WERI-Rb-1 (cell line): ENCODE results near the gene SZT2.

Experiments
- DNase-seq: peaks from one replicate; pipeline ENCODE4 v3.0.0-alpha.2; 2020
- H3K27ac ChIP-seq: fragments of 250-450 bp; sonication (Bioruptor Pico); 2 replicates; pipeline ENCODE4 v1.5.1; 2020; ENCODE audit warnings: mild to moderate bottlenecking, moderate library complexity
- H3K27me3 ChIP-seq: fragments of 250-450 bp; sonication (Bioruptor Pico); 2 replicates; pipeline ENCODE4 v1.5.1; 2021; ENCODE audit warnings: mild to moderate bottlenecking, low read depth, moderate library complexity; ENCODE audit not compliant: insufficient read depth, severe bottlenecking
- H3K36me3 ChIP-seq: fragments of 250-450 bp; sonication (Bioruptor Pico); 2 replicates; pipeline ENCODE4 v1.5.1; 2020; ENCODE audit warnings: mild to moderate bottlenecking, moderate library complexity
- H3K4me3 ChIP-seq: 2 replicates; pipeline ENCODE4 v1.5.1; 2011; ENCODE audit warnings: low read depth, mild to moderate bottlenecking, control low read depth, low read length
- H3K9me3 ChIP-seq: fragments of 250-450 bp; sonication (Bioruptor Pico); 2 replicates; pipeline ENCODE4 v1.5.1; 2021; ENCODE audit warnings: mild to moderate bottlenecking, moderate library complexity; ENCODE audit not compliant: severe bottlenecking
- CTCF ChIP-seq: IDR thresholded peaks from 2 replicates; pipeline ENCODE4 v1.5.1; 2011; ENCODE audit warnings: low read depth, mild to moderate bottlenecking, control low read depth, inconsistent platforms, low read length

The SZT2 gene

GRCh38 chr1:43479414-43479813 is 89.7 kb downstream of the SZT2 start:
- H3K9me3 ChIP-seq = no peaks in the 10 kb centered on the region
- H3K27me3 ChIP-seq = no peaks in the 10 kb centered on the region
- H3K36me3 ChIP-seq = no peaks in the 10 kb centered on the region
- no peak overlapping the region for H3K4me3 ChIP-seq
- H3K27ac ChIP-seq = no peak overlapping the region
- no peak for TF ChIP-seq CTCF
- DNase-seq = no peak

- Histone ChIP-seq H3K36me3 (no peaks in the 10 kb centered on the region), H3K27ac (no peak overlapping the region), H3K9me3 (no peaks in the 10 kb centered on the region), H3K4me3 (no peak overlapping the region), H3K27me3 (no peaks in the 10 kb centered on the region)
- no peak for TF ChIP-seq CTCF
- DNase-seq = no peak
Observed at GRCh38 chr1:43481491-43481890, 91.8 kb downstream of the SZT2 start.

- no peak overlapping the region for H3K27ac ChIP-seq
- no peaks in the 10 kb centered on the region for H3K9me3 ChIP-seq
- H3K36me3 ChIP-seq = no peaks in the 10 kb centered on the region
- no peak overlapping the region for H3K4me3 ChIP-seq
- DNase-seq = no peak
- H3K27me3 ChIP-seq = no peaks in the 10 kb centered on the region
- no peak for TF ChIP-seq CTCF
Observed at GRCh38 chr1:43482215-43482614, 92.5 kb downstream of the SZT2 start.

- Histone ChIP-seq H3K9me3 (peaks cover 5% of the 10 kb centered on the region), H3K4me3 (no peak overlapping the region), H3K27me3 (no peaks in the 10 kb centered on the region), H3K36me3 (no peaks in the 10 kb centered on the region), H3K27ac (no peak overlapping the region)
- DNase-seq = no peak
- no peak for TF ChIP-seq CTCF
Observed at GRCh38 chr1:43484367-43484766, 94.7 kb downstream of the SZT2 start.

GRCh38 chr1:43488165-43488564 is 98.5 kb downstream of the SZT2 start:
- no peak for TF ChIP-seq CTCF
- Histone ChIP-seq H3K27ac (no peak overlapping the region), H3K4me3 (no peak overlapping the region)

GRCh38 chr1:43491061-43491460 is 101.4 kb downstream of the SZT2 start:
- DNase-seq = no peak
- Histone ChIP-seq H3K36me3 (no peaks in the 10 kb centered on the region), H3K4me3 (no peak overlapping the region), H3K9me3 (peaks cover 5% of the 10 kb centered on the region), H3K27me3 (no peaks in the 10 kb centered on the region), H3K27ac (no peak overlapping the region)
- TF ChIP-seq CTCF = no peak

More at GRCh38 chr1:43488165-43488564, 98.5 kb downstream of the SZT2 start:
- Histone ChIP-seq H3K9me3 (peaks cover 5% of the 10 kb centered on the region), H3K36me3 (no peaks in the 10 kb centered on the region), H3K27me3 (no peaks in the 10 kb centered on the region)
- DNase-seq = no peak
